Ovary (tissue), 3 donors: Measurements from ENCODE around the gene MTFR1L.

ENCODE experiments used
- EP300 ChIP-seq: sonication (generic); formaldehyde crosslinking; IDR thresholded peaks from one replicate; pipeline ENCODE4 v1.6.1; 2017; ENCODE audit warnings: antibody characterized with exemption
- POLR2A ChIP-seq: fragments of 450-650 bp; IDR thresholded peaks from one replicate; pipeline ENCODE4 v1.6.1; 2017; ENCODE audit warnings: antibody characterized with exemption, mild to moderate bottlenecking, moderate library complexity
- TF ChIP-seq, protein P1 (sequence below), 3 donors: fragments of 450-650 bp in 2 of 3; fragments of 200-600 bp in 1 of 3; IDR thresholded peaks; one replicate each; pipeline versions ENCODE4 v1.5.1 to v1.8.0; 2016 to 2022; ENCODE audit warnings: antibody characterized with exemption in 3 of 3, mild to moderate bottlenecking in 1 of 3
- donor health status: DM: no; HTN: no; CAD: no.

DNA sequence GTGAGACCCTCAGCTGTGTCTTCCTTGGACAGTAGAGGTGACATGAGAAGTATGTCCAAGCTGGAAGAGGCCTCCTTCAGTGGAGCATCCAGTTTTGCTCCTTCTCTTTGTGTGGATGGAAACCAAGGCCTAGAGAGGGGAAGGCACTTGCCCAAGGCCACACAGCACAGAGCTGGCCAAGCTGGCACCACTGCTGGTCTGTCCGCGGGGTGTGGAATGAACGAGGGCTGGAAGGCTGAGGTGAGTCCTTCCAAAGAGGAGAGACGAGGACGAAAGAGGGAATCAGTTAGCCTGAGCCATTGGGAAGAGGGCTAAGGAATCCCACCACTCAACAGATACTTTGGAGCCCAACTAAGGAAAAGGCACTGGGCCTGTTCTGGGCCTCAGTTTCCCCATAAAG lies 47.6 kb upstream of the MTFR1L start:
- TF ChIP-seq, protein P1, sequence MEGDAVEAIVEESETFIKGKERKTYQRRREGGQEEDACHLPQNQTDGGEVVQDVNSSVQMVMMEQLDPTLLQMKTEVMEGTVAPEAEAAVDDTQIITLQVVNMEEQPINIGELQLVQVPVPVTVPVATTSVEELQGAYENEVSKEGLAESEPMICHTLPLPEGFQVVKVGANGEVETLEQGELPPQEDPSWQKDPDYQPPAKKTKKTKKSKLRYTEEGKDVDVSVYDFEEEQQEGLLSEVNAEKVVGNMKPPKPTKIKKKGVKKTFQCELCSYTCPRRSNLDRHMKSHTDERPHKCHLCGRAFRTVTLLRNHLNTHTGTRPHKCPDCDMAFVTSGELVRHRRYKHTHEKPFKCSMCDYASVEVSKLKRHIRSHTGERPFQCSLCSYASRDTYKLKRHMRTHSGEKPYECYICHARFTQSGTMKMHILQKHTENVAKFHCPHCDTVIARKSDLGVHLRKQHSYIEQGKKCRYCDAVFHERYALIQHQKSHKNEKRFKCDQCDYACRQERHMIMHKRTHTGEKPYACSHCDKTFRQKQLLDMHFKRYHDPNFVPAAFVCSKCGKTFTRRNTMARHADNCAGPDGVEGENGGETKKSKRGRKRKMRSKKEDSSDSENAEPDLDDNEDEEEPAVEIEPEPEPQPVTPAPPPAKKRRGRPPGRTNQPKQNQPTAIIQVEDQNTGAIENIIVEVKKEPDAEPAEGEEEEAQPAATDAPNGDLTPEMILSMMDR (IDR thresholded peaks at IDR 0.05), result no peak
- no peak for TF ChIP-seq EP300
- no peak for TF ChIP-seq POLR2A
